ENCODE results near the gene TAS2R13.

DNA sequence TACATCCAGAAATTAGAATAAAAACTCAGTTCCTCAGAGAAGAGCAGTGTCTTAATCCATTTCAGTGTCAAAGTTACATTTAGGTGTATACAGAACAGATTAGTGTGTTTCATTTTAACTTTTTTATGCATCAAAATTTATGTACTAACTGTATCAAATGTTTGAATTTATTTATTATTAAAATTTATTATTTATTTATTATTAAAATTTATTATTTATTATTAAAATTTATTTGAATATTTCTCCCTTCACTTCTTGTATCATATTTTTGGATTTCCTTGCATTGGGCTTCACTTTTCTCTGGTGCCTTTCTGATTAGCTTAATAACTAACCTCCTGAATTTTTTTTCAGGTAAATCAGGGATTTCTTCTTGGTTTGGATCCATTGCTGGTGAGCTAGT, 32.0 kb upstream of the TAS2R13 start:
- no peak for TF ChIP-seq POLR2A (IDR thresholded peaks at IDR 0.05)
- TF ChIP-seq, protein P1, sequence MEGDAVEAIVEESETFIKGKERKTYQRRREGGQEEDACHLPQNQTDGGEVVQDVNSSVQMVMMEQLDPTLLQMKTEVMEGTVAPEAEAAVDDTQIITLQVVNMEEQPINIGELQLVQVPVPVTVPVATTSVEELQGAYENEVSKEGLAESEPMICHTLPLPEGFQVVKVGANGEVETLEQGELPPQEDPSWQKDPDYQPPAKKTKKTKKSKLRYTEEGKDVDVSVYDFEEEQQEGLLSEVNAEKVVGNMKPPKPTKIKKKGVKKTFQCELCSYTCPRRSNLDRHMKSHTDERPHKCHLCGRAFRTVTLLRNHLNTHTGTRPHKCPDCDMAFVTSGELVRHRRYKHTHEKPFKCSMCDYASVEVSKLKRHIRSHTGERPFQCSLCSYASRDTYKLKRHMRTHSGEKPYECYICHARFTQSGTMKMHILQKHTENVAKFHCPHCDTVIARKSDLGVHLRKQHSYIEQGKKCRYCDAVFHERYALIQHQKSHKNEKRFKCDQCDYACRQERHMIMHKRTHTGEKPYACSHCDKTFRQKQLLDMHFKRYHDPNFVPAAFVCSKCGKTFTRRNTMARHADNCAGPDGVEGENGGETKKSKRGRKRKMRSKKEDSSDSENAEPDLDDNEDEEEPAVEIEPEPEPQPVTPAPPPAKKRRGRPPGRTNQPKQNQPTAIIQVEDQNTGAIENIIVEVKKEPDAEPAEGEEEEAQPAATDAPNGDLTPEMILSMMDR (IDR thresholded peaks at IDR 0.05): no peak
